HEK293T (cell line): ENCODE measurements around the gene PRRC2B.

Experiments
- ARNT ChIP-seq: fragments of 450-650 bp; IDR thresholded peaks from 2 replicates; pipeline ENCODE4 v1.6.1; 2017; ENCODE audit warnings: mild to moderate bottlenecking
- BHLHE40 ChIP-seq: fragments of 450-650 bp; IDR thresholded peaks from 2 replicates; pipeline ENCODE4 v1.6.1; 2016; ENCODE audit warnings: mild to moderate bottlenecking, moderate library complexity, borderline replicate concordance
- ELF4 ChIP-seq: fragments of 450-650 bp; IDR thresholded peaks from 2 replicates; pipeline ENCODE4 v1.6.1; 2017; ENCODE audit warnings: antibody characterized with exemption
- FOXA1 ChIP-seq: fragments of 450-650 bp; IDR thresholded peaks from 2 replicates; pipeline ENCODE4 v1.6.1; 2016; ENCODE audit warnings: mild to moderate bottlenecking
- FOXK2 ChIP-seq: fragments of 450-650 bp; IDR thresholded peaks from 2 replicates; pipeline ENCODE4 v1.6.1; 2016; ENCODE audit warnings: mild to moderate bottlenecking
- FOXM1 ChIP-seq: fragments of 450-650 bp; IDR thresholded peaks from 2 replicates; pipeline ENCODE4 v1.6.1; 2017; ENCODE audit warnings: mild to moderate bottlenecking, borderline replicate concordance
- HDGF ChIP-seq: fragments of 450-650 bp; IDR thresholded peaks from 2 replicates; pipeline ENCODE4 v1.6.1; 2017; ENCODE audit warnings: antibody characterized with exemption, borderline replicate concordance
- LEF1 ChIP-seq: fragments of 450-650 bp; IDR thresholded peaks from 2 replicates; pipeline ENCODE4 v1.6.1; 2017; ENCODE audit warnings: mild to moderate bottlenecking, borderline replicate concordance
- NFRKB ChIP-seq: fragments of 450-650 bp; IDR thresholded peaks from 2 replicates; pipeline ENCODE4 v1.6.1; 2016; ENCODE audit warnings: mild to moderate bottlenecking, moderate library complexity
- PKNOX1 ChIP-seq: fragments of 450-650 bp; IDR thresholded peaks from 2 replicates; pipeline ENCODE4 v1.6.1; 2016
- SP1 ChIP-seq: fragments of 450-650 bp; IDR thresholded peaks from 2 replicates; pipeline ENCODE4 v1.6.1; 2017
- SUZ12 ChIP-seq: fragments of 450-650 bp; IDR thresholded peaks from 2 replicates; pipeline ENCODE4 v1.6.1; 2016; ENCODE audit warnings: mild to moderate bottlenecking
- ZNF384 ChIP-seq: fragments of 450-650 bp; IDR thresholded peaks from 2 replicates; pipeline ENCODE4 v1.6.1; 2016

- TF ChIP-seq BHLHE40 = no peak
- TF ChIP-seq PKNOX1 = no peak
- TF ChIP-seq NFRKB = no peak
- no peak for TF ChIP-seq FOXA1
- no peak for TF ChIP-seq ZNF384
- TF ChIP-seq FOXK2 = no peak
- no peak for TF ChIP-seq HDGF
- no peak for TF ChIP-seq ARNT
- TF ChIP-seq FOXM1 = no peak
- TF ChIP-seq SUZ12 = no peak
- no peak for TF ChIP-seq SP1
- TF ChIP-seq LEF1 = no peak
- TF ChIP-seq ELF4 = no peak
Observed at GRCh38 chr9:131469356-131469755, 75.5 kb downstream of the PRRC2B start.
